CD4-positive, alpha-beta memory T cell (primary cell): ENCODE measurements around the gene MAGEA11. TPM values are rescaled to one million over a fixed set of nuclear protein-coding genes. Genes with fewer than 3 reads are reported as not detected.
"Not testable (repeated sequence)": the region's sequence is repeated elsewhere in the genome, so short reads cannot be mapped to it uniquely, and the experiment has no call there.

Experiments
- CTCF ChIA-PET: fragments of 350-600 bp; sonication (Branson Sonifier 250); formaldehyde crosslinking; loops from one replicate; lab custom pipeline; 2021; ENCODE audit warnings: inconsistent platforms; ENCODE audit not compliant: partially characterized antibody; lab: Charles Lee
- POLR2A ChIA-PET: fragments of 350-600 bp; sonication (Branson Sonifier 250); formaldehyde crosslinking; loops from one replicate; lab custom pipeline; 2021; ENCODE audit not compliant: partially characterized antibody; lab: Charles Lee
- DNase-seq, 5 donors: peaks; one replicate each; pipeline versions ENCODE4 v3.0.0 to v3.0.0-alpha.2; 2020 to 2022; ENCODE audit warnings: mixed read lengths in 1 of 5
- H3K27ac ChIP-seq: one replicate; pipeline ENCODE4 v1.7.0; 2013; ENCODE audit warnings: low read depth, low read length
- H3K27me3 ChIP-seq: 2 replicates; pipeline ENCODE4 v1.7.0; 2013; ENCODE audit warnings: mild to moderate bottlenecking, low read length, moderate library complexity; ENCODE audit not compliant: insufficient read depth
- H3K36me3 ChIP-seq: 2 replicates; pipeline ENCODE4 v1.7.0; 2013; ENCODE audit warnings: mild to moderate bottlenecking, low read length, moderate library complexity; ENCODE audit not compliant: insufficient read depth
- H3K4me1 ChIP-seq: 2 replicates; pipeline ENCODE4 v1.7.0; 2013; ENCODE audit warnings: mild to moderate bottlenecking, low read length, moderate library complexity; ENCODE audit not compliant: insufficient read depth
- H3K4me3 ChIP-seq, 2 donors: one replicate each; pipeline ENCODE4 v1.7.0; 2013; ENCODE audit warnings: low read length in 2 of 2, mild to moderate bottlenecking in 1 of 2
- H3K9me3 ChIP-seq, 2 donors: one replicate each; pipeline ENCODE4 v1.7.0; 2013; ENCODE audit warnings: low read length in 2 of 2, control low read depth in 1 of 2; ENCODE audit not compliant: control insufficient read depth in 1 of 2
- H3K27ac Mint-ChIP-seq, 7 donors: one replicate each; pipeline ENCODE4 v1.8.0; 2020 to 2021; ENCODE audit warnings: mixed read lengths in 7 of 7, mild to moderate bottlenecking in 6 of 7, inconsistent platforms in 3 of 7, moderate library complexity in 3 of 7
- H3K27me3 Mint-ChIP-seq, 2 donors: one replicate each; pipeline ENCODE4 v1.8.0; 2020 to 2021; ENCODE audit warnings: mixed read lengths in 2 of 2
- H3K36me3 Mint-ChIP-seq, 2 donors: one replicate each; pipeline ENCODE4 v1.8.0; 2020 to 2021; ENCODE audit warnings: mixed read lengths in 2 of 2, inconsistent platforms in 1 of 2, mild to moderate bottlenecking in 1 of 2
- H3K4me1 Mint-ChIP-seq, 4 donors: one replicate each; pipeline ENCODE4 v1.8.0; 2020 to 2021; ENCODE audit warnings: mixed read lengths in 4 of 4, mild to moderate bottlenecking in 1 of 4
- H3K4me3 Mint-ChIP-seq, 8 donors: one replicate each; pipeline ENCODE4 v1.8.0; 2020 to 2021; ENCODE audit warnings: mixed read lengths in 8 of 8, mild to moderate bottlenecking in 7 of 8, moderate library complexity in 6 of 8, inconsistent platforms in 3 of 8
- H3K9me3 Mint-ChIP-seq, 8 donors: one replicate each; pipeline ENCODE4 v1.8.0; 2020 to 2021; ENCODE audit warnings: mixed read lengths in 8 of 8, mild to moderate bottlenecking in 5 of 8, inconsistent platforms in 3 of 8, moderate library complexity in 1 of 8
- intact Hi-C: fragments of 100-400 bp; cut with micrococcal nuclease; formaldehyde crosslinking; loops from one replicate; pipeline ENCODE4 v1.15.1; 2023
- polyA plus RNA-seq, 2 donors: library from polyadenylated mRNA; unstranded; fragments of 300-500 nt; fragmentation: Illumina TruSeq; gene quantifications; one replicate each; pipeline ENCODE4 v1.2.3, GENCODE V29; 2021
- total RNA-seq, 2 experiments: library from RNA; stranded (reverse); gene quantifications; one replicate each; pipeline ENCODE4 v1.2.3, GENCODE V29; 2021

Gene MAGEA11
- total and polyA plus RNA-seq, 4 experiments from 2014 or later = not detected

DNA sequence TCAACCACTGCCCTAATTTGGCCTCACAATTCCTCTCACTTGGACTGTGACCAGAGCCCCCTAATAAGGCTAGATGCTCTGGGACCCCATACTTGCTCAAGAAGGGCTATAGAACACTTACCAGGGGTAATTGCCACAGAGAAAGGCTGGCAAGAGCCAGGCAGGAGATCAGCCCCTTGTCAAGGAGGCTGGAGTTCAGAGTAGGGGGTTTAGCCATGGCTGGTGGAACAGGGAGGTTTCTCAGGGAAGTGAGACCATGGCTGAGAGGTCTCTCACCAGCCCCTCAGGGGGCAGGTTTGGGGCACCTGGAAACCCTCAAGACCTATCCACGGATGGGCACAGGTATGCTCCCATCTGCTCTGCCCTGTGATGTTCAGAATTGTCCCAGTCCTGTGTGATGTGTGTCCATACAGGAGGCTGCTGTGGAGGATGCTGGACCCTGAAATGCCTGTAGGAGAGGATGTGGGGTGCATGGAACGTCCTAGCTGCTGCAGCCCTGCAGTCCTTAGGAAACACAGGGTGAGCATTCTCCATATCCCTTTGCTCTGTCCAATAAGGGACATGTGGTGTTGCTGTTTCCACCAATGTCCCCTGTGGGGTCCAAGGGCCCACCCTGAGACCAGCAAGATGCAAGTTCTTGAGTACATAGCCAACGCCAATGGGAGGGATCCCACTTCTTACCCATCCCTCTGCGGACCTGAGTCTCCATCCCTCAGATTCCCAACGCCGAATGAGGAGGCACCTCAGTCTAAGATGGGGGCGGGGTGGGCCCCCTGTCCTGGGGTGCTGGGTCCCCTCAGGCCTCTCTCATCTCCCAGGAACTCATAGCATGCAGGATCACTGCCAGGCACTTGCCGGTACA lies 45.6 kb downstream of the MAGEA11 start:
- peaks cover 0 to 2% of the 10 kb centered on the region in 2 donors for H3K27me3 Mint-ChIP-seq
- H3K4me1 ChIP-seq = no peaks in the 10 kb centered on the region
- no peaks in the 10 kb centered on the region for H3K4me1 Mint-ChIP-seq
- no peaks in the 10 kb centered on the region for H3K36me3 Mint-ChIP-seq
- ChIA-PET POLR2A (no interaction called here), CTCF (no interaction called here)
- intact Hi-C loops = no loop called here
- no peak overlapping the region for H3K4me3 Mint-ChIP-seq
- H3K36me3 ChIP-seq = no peaks in the 10 kb centered on the region
- no peak for DNase-seq
- H3K9me3 ChIP-seq = no peaks in the 10 kb centered on the region
- H3K27ac Mint-ChIP-seq = no peak overlapping the region
- H3K27me3 ChIP-seq = no peaks in the 10 kb centered on the region
- no peaks in the 10 kb centered on the region for H3K9me3 Mint-ChIP-seq
- H3K4me3 ChIP-seq = no peak overlapping the region
- no peak overlapping the region for H3K27ac ChIP-seq

DNA sequence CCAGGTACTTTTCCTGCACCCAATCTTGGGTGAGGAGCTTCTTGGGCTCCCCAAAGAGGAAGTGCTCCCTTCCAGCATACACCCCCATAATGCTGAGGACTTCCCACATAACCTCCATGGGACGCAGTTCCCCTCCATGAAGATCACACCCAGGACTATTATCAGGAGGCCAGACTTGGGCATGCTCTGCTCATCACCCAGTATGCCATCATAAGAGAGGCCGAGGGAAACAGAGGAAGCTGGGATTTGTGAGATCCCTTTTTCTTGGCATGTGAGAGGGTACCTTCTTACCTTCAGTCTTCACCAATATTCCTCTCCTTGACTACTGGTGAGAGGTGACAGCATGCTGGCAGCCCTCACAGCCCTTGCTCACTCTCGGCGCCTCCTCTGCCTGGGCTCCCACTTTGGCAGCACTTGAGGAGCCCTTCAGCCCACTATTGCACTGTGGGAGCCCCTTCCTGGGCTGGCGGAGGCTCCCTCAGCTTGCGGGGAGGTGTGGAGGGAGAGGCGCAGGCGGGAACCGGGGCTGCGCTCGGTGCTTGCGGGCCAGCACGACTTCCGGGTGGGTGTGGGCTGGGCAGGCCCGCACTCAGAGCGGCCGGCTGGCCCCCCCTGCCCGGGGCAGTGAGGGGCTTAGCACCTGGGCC lies 46.3 kb downstream of the MAGEA11 start:
- Mint-ChIP-seq H3K4me1 (no peaks in the 10 kb centered on the region), H3K27ac (no peak overlapping the region), H3K36me3 (no peaks in the 10 kb centered on the region), H3K9me3 (no peaks in the 10 kb centered on the region), H3K27me3 (peaks cover 0 to 2% of the 10 kb centered on the region in 2 donors), H3K4me3 (no peak overlapping the region)
- ChIA-PET CTCF (no interaction called here), POLR2A (no interaction called here)
- no peak for DNase-seq
- intact Hi-C loops = no loop called here
- no peaks in the 10 kb centered on the region for H3K36me3 ChIP-seq
- no peaks in the 10 kb centered on the region for H3K4me1 ChIP-seq
- no peak overlapping the region for H3K4me3 ChIP-seq
- H3K27ac ChIP-seq = no peak overlapping the region
- H3K9me3 ChIP-seq = no peaks in the 10 kb centered on the region
- no peaks in the 10 kb centered on the region for H3K27me3 ChIP-seq

GRCh38 chrX:149758715-149759078 lies 46.8 kb downstream of the MAGEA11 start:
- H3K4me1 ChIP-seq, H3K4me3 ChIP-seq, H3K36me3 Mint-ChIP-seq, DNase-seq, CTCF ChIA-PET, H3K27ac Mint-ChIP-seq, H3K9me3 ChIP-seq, H3K27me3 Mint-ChIP-seq, H3K36me3 ChIP-seq, H3K4me3 Mint-ChIP-seq, H3K9me3 Mint-ChIP-seq, POLR2A ChIA-PET, intact Hi-C loops, H3K27ac ChIP-seq, H3K4me1 Mint-ChIP-seq, H3K27me3 ChIP-seq: not testable (repeated sequence)

- no peaks in the 10 kb centered on the region for H3K4me1 Mint-ChIP-seq
- no peak overlapping the region for H3K27ac Mint-ChIP-seq
- intact Hi-C loops = no loop called here
- ChIA-PET CTCF (no interaction called here), POLR2A (no interaction called here)
- H3K36me3 ChIP-seq = no peaks in the 10 kb centered on the region
- no peaks in the 10 kb centered on the region for H3K9me3 Mint-ChIP-seq
- H3K27me3 Mint-ChIP-seq = peaks cover 0 to 2% of the 10 kb centered on the region in 2 donors
- DNase-seq = no peak
- no peaks in the 10 kb centered on the region for H3K4me1 ChIP-seq
- no peaks in the 10 kb centered on the region for H3K27me3 ChIP-seq
- H3K36me3 Mint-ChIP-seq = no peaks in the 10 kb centered on the region
- H3K9me3 ChIP-seq = no peaks in the 10 kb centered on the region
- H3K27ac ChIP-seq = no peak overlapping the region
- no peak overlapping the region for H3K4me3 Mint-ChIP-seq
- no peak overlapping the region for H3K4me3 ChIP-seq
Observed at GRCh38 chrX:149759824-149760223, 48.0 kb downstream of the MAGEA11 start.

GRCh38 chrX:149760965-149761364 lies 49.1 kb downstream of the MAGEA11 start:
- no peak overlapping the region for H3K4me3 Mint-ChIP-seq
- Histone ChIP-seq H3K27me3 (no peaks in the 10 kb centered on the region), H3K4me1 (no peaks in the 10 kb centered on the region), H3K4me3 (no peak overlapping the region), H3K36me3 (no peaks in the 10 kb centered on the region), H3K27ac (no peak overlapping the region), H3K9me3 (no peaks in the 10 kb centered on the region)
- intact Hi-C loops = no loop called here
- POLR2A ChIA-PET = no interaction called here
- no peaks in the 10 kb centered on the region for H3K9me3 Mint-ChIP-seq
- H3K36me3 Mint-ChIP-seq = no peaks in the 10 kb centered on the region
- peaks cover 0 to 2% of the 10 kb centered on the region in 2 donors for H3K27me3 Mint-ChIP-seq
- DNase-seq = no peak
- H3K27ac Mint-ChIP-seq = no peak overlapping the region
- CTCF ChIA-PET = no interaction called here
- H3K4me1 Mint-ChIP-seq = no peaks in the 10 kb centered on the region

- DNase-seq, H3K9me3 Mint-ChIP-seq, H3K4me1 ChIP-seq, H3K4me1 Mint-ChIP-seq, H3K27ac ChIP-seq, POLR2A ChIA-PET, CTCF ChIA-PET, H3K27me3 Mint-ChIP-seq, H3K36me3 ChIP-seq, H3K4me3 Mint-ChIP-seq, H3K9me3 ChIP-seq, H3K27me3 ChIP-seq, H3K27ac Mint-ChIP-seq, H3K4me3 ChIP-seq, intact Hi-C loops, H3K36me3 Mint-ChIP-seq: not testable (repeated sequence)
Observed at GRCh38 chrX:149761858-149762674, 50.2 kb downstream of the MAGEA11 start.
